Endodermal cell (in vitro differentiated cells): ENCODE measurements around the gene LYSMD1. TPM values are rescaled to one million over a fixed set of nuclear protein-coding genes. Genes with fewer than 3 reads are reported as not detected.

Experiments used
- DNase-seq: peaks from one replicate; pipeline ENCODE4 v3.0.0-alpha.2; 2017
- H3K27ac ChIP-seq: 2 replicates; pipeline ENCODE4 v1.5.1; 2013; ENCODE audit warnings: mild to moderate bottlenecking, low read depth, low read length, moderate library complexity
- H3K27me3 ChIP-seq: 2 replicates; pipeline ENCODE4 v1.6.1; 2013; ENCODE audit warnings: mild to moderate bottlenecking, low read length, moderate library complexity; ENCODE audit not compliant: insufficient read depth, control insufficient read depth, poor library complexity, severe bottlenecking
- H3K36me3 ChIP-seq: 2 replicates; pipeline ENCODE4 v1.7.0; 2013; ENCODE audit warnings: mild to moderate bottlenecking, low read length, moderate library complexity; ENCODE audit not compliant: control insufficient read depth, insufficient read depth
- H3K4me1 ChIP-seq: one replicate; pipeline ENCODE4 v1.7.0; 2013; ENCODE audit warnings: low read length; ENCODE audit not compliant: control insufficient read depth, insufficient read depth
- H3K4me3 ChIP-seq: 2 replicates; pipeline ENCODE4 v1.5.1; 2013; ENCODE audit warnings: mild to moderate bottlenecking, low read length, moderate library complexity
- H3K9ac ChIP-seq: 2 replicates; pipeline ENCODE4 v1.6.1; 2013; ENCODE audit warnings: mild to moderate bottlenecking, low read length, moderate library complexity; ENCODE audit not compliant: poor library complexity, severe bottlenecking; ENCODE audit errors: extremely low read depth
- H3K9me3 ChIP-seq: 2 replicates; pipeline ENCODE4 v1.6.1; 2013; ENCODE audit warnings: mild to moderate bottlenecking, low read length, moderate library complexity; ENCODE audit not compliant: control insufficient read depth
- H3K27ac Mint-ChIP-seq: 2 replicates; pipeline ENCODE4 v1.8.0; 2020; ENCODE audit warnings: mixed read lengths
- H3K27me3 Mint-ChIP-seq: 2 replicates; pipeline ENCODE4 v1.8.0; 2021; ENCODE audit warnings: mild to moderate bottlenecking, mixed read lengths; ENCODE audit not compliant: insufficient read depth
- H3K36me3 Mint-ChIP-seq: 2 replicates; pipeline ENCODE4 v1.8.0; 2020; ENCODE audit warnings: low read depth, mixed read lengths
- H3K4me1 Mint-ChIP-seq: 2 replicates; pipeline ENCODE4 v1.8.0; 2020; ENCODE audit warnings: mixed read lengths
- H3K4me3 Mint-ChIP-seq: 2 replicates; pipeline ENCODE4 v1.8.0; 2020; ENCODE audit warnings: mild to moderate bottlenecking, moderate library complexity, mixed read lengths
- H3K9me3 Mint-ChIP-seq: 2 replicates; pipeline ENCODE4 v1.8.0; 2020; ENCODE audit warnings: mild to moderate bottlenecking, mixed read lengths
- WGBS, 2 experiments: methylation state at CpG; one replicate each; pipeline versions ENCODE4 v1.1.5 to v1.1.7; 2013; ENCODE audit warnings: missing lambda C conversion rate in 2 of 2, mixed read lengths in 1 of 2; ENCODE audit not compliant: insufficient coverage in 1 of 2, insufficient read length in 1 of 2; 5-methylcytosine and 5-hydroxymethylcytosine counted together
- total RNA-seq, 2 donors: library from RNA; stranded (reverse); fragmentation: NEBNext Ultra II Directional in 1 of 2; extraction: Animal tissue kit (Norgen Biotek cat#: 25700) in 1 of 2; gene quantifications; 2 replicates in 1 of 2; 3 replicates in 1 of 2; pipeline ENCODE4 v1.2.1, GENCODE V29; 2021
- TF ChIP-seq, protein P1 (sequence below): fragments of 200-600 bp; sonication (generic); conservative IDR thresholded peaks from 2 replicates; pipeline ENCODE4 v1.5.0; 2021; ENCODE audit warnings: antibody characterized with exemption, mild to moderate bottlenecking

The LYSMD1 gene
- total RNA-seq, 2 donors from 2014 or later: 9.1 to 13.0 TPM

DNA sequence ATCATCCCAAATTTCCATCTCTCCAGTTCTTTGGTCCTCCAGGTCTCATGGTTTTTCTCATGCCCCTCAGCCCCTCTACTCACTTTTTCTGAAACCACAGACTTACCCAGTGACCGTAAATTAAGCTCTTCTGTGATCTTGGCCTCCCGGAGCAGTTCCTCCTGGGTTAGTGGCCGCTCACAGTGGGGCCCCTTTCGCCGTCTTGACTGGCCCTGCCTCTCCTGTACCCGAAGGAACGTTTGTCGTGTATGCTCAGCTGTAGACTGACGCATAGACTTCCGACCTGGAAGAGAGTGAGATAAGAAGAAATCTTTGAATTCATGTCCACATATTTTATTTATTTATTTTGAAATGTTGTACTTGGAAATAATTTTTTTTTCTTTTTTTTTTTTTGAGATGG lies 18.5 kb upstream of the LYSMD1 start:
- no peaks in the 10 kb centered on the region for H3K9me3 Mint-ChIP-seq
- Histone ChIP-seq H3K9me3 (no peaks in the 10 kb centered on the region), H3K27me3 (no peaks in the 10 kb centered on the region), H3K36me3 (peaks cover 55% of the 10 kb centered on the region), H3K27ac (no peak overlapping the region), H3K9ac (no peak overlapping the region), H3K4me3 (no peak overlapping the region), H3K4me1 (no peaks in the 10 kb centered on the region)
- WGBS, 2 experiments: 95% methylated on average over 5 to 10 of the region's 10 CpGs
- no peak overlapping the region for H3K27ac Mint-ChIP-seq
- TF ChIP-seq, protein P1, sequence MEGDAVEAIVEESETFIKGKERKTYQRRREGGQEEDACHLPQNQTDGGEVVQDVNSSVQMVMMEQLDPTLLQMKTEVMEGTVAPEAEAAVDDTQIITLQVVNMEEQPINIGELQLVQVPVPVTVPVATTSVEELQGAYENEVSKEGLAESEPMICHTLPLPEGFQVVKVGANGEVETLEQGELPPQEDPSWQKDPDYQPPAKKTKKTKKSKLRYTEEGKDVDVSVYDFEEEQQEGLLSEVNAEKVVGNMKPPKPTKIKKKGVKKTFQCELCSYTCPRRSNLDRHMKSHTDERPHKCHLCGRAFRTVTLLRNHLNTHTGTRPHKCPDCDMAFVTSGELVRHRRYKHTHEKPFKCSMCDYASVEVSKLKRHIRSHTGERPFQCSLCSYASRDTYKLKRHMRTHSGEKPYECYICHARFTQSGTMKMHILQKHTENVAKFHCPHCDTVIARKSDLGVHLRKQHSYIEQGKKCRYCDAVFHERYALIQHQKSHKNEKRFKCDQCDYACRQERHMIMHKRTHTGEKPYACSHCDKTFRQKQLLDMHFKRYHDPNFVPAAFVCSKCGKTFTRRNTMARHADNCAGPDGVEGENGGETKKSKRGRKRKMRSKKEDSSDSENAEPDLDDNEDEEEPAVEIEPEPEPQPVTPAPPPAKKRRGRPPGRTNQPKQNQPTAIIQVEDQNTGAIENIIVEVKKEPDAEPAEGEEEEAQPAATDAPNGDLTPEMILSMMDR: no peak
- H3K4me1 Mint-ChIP-seq: peaks cover 8% of the 10 kb centered on the region
- no peak overlapping the region for H3K4me3 Mint-ChIP-seq
- peaks cover 56% of the 10 kb centered on the region for H3K36me3 Mint-ChIP-seq
- no peak for DNase-seq
- no peaks in the 10 kb centered on the region for H3K27me3 Mint-ChIP-seq

DNA sequence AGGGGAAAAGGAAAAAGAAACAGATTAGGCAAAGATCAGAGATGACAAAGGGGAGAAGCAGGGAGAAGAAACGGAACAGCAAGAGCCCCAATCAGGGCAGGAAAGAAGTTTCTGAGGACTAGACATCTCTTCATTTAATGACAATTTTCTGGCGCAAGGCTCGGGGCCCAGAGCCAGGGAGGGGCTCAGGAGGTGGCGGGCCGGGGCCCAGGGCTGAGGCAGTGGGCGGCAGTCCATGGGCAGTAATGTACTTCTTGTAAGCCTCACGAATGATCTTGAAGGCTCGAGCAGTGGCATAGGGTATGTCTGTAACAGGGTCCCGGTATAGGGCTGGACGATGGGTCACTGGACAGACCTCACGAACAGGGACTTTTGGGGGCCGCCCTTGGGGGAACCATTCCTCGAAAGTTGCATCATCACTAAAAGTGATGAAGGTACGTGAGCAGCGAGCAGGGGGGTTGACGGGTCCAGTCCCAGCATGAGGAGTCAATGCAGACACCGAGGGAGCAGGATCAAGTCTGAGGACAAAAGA lies 10.9 kb upstream of the LYSMD1 start:
- DNase-seq: no peak
- no peaks in the 10 kb centered on the region for H3K9me3 ChIP-seq
- no peak overlapping the region for H3K9ac ChIP-seq
- no peaks in the 10 kb centered on the region for H3K4me1 ChIP-seq
- peaks cover 66% of the 10 kb centered on the region for H3K36me3 ChIP-seq
- H3K9me3 Mint-ChIP-seq: no peaks in the 10 kb centered on the region
- no peaks in the 10 kb centered on the region for H3K4me1 Mint-ChIP-seq
- H3K27me3 Mint-ChIP-seq: no peaks in the 10 kb centered on the region
- H3K4me3 ChIP-seq: no peak overlapping the region
- no peak overlapping the region for H3K27ac Mint-ChIP-seq
- 95 to 97% methylated on average over 15 to 17 of the region's 17 CpGs for WGBS, 2 experiments
- H3K27ac ChIP-seq: no peak overlapping the region
- peaks cover 67% of the 10 kb centered on the region for H3K36me3 Mint-ChIP-seq
- H3K4me3 Mint-ChIP-seq: no peak overlapping the region
- no peaks in the 10 kb centered on the region for H3K27me3 ChIP-seq
- TF ChIP-seq, protein P1: no peak

DNA sequence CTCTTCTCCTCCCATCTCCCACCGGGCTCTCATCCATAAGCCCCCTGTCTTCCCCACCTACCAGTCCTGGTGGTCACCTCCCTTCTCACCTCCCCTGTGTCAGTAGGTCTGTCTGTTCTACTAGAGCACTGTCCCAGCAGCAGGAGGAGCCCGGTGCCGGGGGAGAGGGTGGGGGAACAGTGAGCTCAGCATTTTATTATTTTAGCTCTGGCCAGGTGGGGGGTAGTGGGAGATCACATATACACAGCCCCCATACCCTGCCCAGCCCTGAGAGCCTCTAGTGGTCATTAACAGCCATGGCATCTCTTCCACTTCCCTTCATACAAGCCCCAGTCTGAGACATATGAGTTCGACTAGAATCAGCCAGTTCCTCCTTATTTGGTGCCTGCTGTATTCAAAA lies 10.2 kb upstream of the LYSMD1 start, which contains the start of gene TMOD4:
TSS of gene TMOD4 (minus strand) at position 119 of the 400 bp plus-strand sequence. CDS start 1,106 bp downstream, outside the sequence.
- H3K9me3 ChIP-seq: no peaks in the 10 kb centered on the region
- DNase-seq: no peak
- Mint-ChIP-seq H3K4me3 (no peak within 1 kb of the TSS), H3K4me1 (peaks cover 2% of the 10 kb centered on the region), H3K36me3 (peaks cover 61% of the 10 kb centered on the region), H3K27ac (peak within 1 kb of the TSS; percentile 27), H3K9me3 (no peaks in the 10 kb centered on the region), H3K27me3 (no peaks in the 10 kb centered on the region)
- WGBS, 2 experiments: 91% methylated on average over 4 of the region's 4 CpGs; no CpG with 5 or more reads in 1 of the 2 experiments
- H3K4me3 ChIP-seq: no peak within 1 kb of the TSS
- H3K27ac ChIP-seq: no peak within 1 kb of the TSS
- H3K4me1 ChIP-seq: no peaks in the 10 kb centered on the region
- no peaks in the 10 kb centered on the region for H3K27me3 ChIP-seq
- TF ChIP-seq, protein P1: peak; percentile 76
- H3K9ac ChIP-seq: no peak within 1 kb of the TSS
- H3K36me3 ChIP-seq: peaks cover 61% of the 10 kb centered on the region
